Loucy (cell line): Measurements from ENCODE around the gene TMEM179.

Experiments used
- H2AFZ ChIP-seq: fragments of 200-600 bp; sonication (generic); 2 replicates; pipeline ENCODE4 v1.6.0; 2016; ENCODE audit warnings: antibody characterized with exemption, mild to moderate bottlenecking, low read length, moderate library complexity
- H3F3A ChIP-seq: fragments of 200-600 bp; 2 replicates; pipeline ENCODE4 v1.6.0; 2016; ENCODE audit warnings: antibody characterized with exemption, low read depth, mild to moderate bottlenecking
- H3K27me3 ChIP-seq: fragments of 200-600 bp; sonication (generic); 2 replicates; pipeline ENCODE4 v1.6.1; 2014; ENCODE audit warnings: low read length, mild to moderate bottlenecking; ENCODE audit not compliant: insufficient read depth, poor library complexity, severe bottlenecking
- H3K36me3 ChIP-seq: fragments of 200-600 bp; sonication (generic); 2 replicates; pipeline ENCODE4 v1.6.1; 2016; ENCODE audit warnings: low read length; ENCODE audit not compliant: insufficient read depth
- H3K4me1 ChIP-seq: fragments of 200-600 bp; sonication (generic); 2 replicates; pipeline ENCODE4 v1.5.1; 2014; ENCODE audit warnings: low read length, mild to moderate bottlenecking; ENCODE audit not compliant: insufficient read depth, poor library complexity, severe bottlenecking
- H3K4me2 ChIP-seq: fragments of 200-600 bp; sonication (generic); 2 replicates; pipeline ENCODE4 v1.6.0; 2014; ENCODE audit warnings: antibody characterized with exemption, low read length, low read depth, mild to moderate bottlenecking; ENCODE audit not compliant: poor library complexity, severe bottlenecking
- H3K4me3 ChIP-seq: fragments of 200-600 bp; sonication (generic); 2 replicates; pipeline ENCODE4 v1.5.1; 2014; ENCODE audit warnings: low read length, mild to moderate bottlenecking, mixed read lengths; ENCODE audit not compliant: poor library complexity, severe bottlenecking
- H3K79me2 ChIP-seq: fragments of 200-600 bp; sonication (generic); 2 replicates; pipeline ENCODE4 v1.6.1; 2014; ENCODE audit warnings: low read length; ENCODE audit not compliant: insufficient read depth
- H3K9ac ChIP-seq: fragments of 200-600 bp; sonication (generic); 2 replicates; pipeline ENCODE4 v1.6.0; 2014; ENCODE audit warnings: mild to moderate bottlenecking, low read depth, low read length, moderate library complexity; ENCODE audit not compliant: poor library complexity, severe bottlenecking
- H3K9me2 ChIP-seq: fragments of 200-600 bp; sonication (generic); replicated peaks from 2 replicates; pipeline ENCODE4 v1.6.1; 2016; ENCODE audit warnings: low read depth, low read length, mixed read lengths
- H3K9me3 ChIP-seq: fragments of 200-600 bp; sonication (generic); 2 replicates; pipeline ENCODE4 v1.6.1; 2014; ENCODE audit warnings: mild to moderate bottlenecking, antibody characterized with exemption, low read length, low read depth; ENCODE audit not compliant: insufficient read depth
- H4K20me1 ChIP-seq: fragments of 200-600 bp; sonication (generic); 2 replicates; pipeline ENCODE4 v1.6.0; 2014; ENCODE audit warnings: antibody characterized with exemption, low read length, mild to moderate bottlenecking; ENCODE audit not compliant: insufficient read depth, poor library complexity, severe bottlenecking
- EZH2phosphoT487 ChIP-seq: fragments of 200-600 bp; IDR thresholded peaks from 2 replicates; pipeline ENCODE4 v1.6.1; 2018; ENCODE audit warnings: antibody characterized with exemption, mild to moderate bottlenecking, moderate library complexity, borderline replicate concordance
- TF ChIP-seq, protein P1 (sequence below): fragments of 200-600 bp; sonication (generic); conservative IDR thresholded peaks from 2 replicates; pipeline ENCODE4 v1.5.1; 2014; ENCODE audit warnings: mild to moderate bottlenecking, antibody characterized with exemption, low read length

The TMEM179 gene

GRCh38 chr14:104650057-104650980, 45.7 kb upstream of the TMEM179 start:
- H3K4me3 ChIP-seq, result no peak overlapping the region
- no peaks in the 10 kb centered on the region for H3K36me3 ChIP-seq
- no peaks in the 10 kb centered on the region for H3K4me1 ChIP-seq

GRCh38 chr14:104647467-104648043, 43.0 kb upstream of the TMEM179 start:
- Histone ChIP-seq H3K27me3 (no peaks in the 10 kb centered on the region), H3K9ac (no peak overlapping the region), H3K4me3 (no peak overlapping the region), H3K9me3 (peaks cover 1% of the 10 kb centered on the region; the same call in 1 of the 2 replicates), H3F3A (no peaks in the 10 kb centered on the region), H3K9me2 (no peaks in the 10 kb centered on the region), H3K36me3 (no peaks in the 10 kb centered on the region), H4K20me1 (no peaks in the 10 kb centered on the region), H3K4me1 (no peaks in the 10 kb centered on the region), H3K79me2 (no peaks in the 10 kb centered on the region), H2AFZ (0 out of 2 replicates have a peak overlapping the region, but pooled peaks have one; percentile 43), H3K4me2 (no peak overlapping the region)
- TF ChIP-seq, protein P1, sequence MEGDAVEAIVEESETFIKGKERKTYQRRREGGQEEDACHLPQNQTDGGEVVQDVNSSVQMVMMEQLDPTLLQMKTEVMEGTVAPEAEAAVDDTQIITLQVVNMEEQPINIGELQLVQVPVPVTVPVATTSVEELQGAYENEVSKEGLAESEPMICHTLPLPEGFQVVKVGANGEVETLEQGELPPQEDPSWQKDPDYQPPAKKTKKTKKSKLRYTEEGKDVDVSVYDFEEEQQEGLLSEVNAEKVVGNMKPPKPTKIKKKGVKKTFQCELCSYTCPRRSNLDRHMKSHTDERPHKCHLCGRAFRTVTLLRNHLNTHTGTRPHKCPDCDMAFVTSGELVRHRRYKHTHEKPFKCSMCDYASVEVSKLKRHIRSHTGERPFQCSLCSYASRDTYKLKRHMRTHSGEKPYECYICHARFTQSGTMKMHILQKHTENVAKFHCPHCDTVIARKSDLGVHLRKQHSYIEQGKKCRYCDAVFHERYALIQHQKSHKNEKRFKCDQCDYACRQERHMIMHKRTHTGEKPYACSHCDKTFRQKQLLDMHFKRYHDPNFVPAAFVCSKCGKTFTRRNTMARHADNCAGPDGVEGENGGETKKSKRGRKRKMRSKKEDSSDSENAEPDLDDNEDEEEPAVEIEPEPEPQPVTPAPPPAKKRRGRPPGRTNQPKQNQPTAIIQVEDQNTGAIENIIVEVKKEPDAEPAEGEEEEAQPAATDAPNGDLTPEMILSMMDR, result no peak
- no peak for TF ChIP-seq EZH2phosphoT487

More at GRCh38 chr14:104650057-104650980, 45.7 kb upstream of the TMEM179 start:
- no peaks in the 10 kb centered on the region for H3K27me3 ChIP-seq
- TF ChIP-seq EZH2phosphoT487, result no peak
- TF ChIP-seq, protein P1, result peak; percentile 99
- H3K79me2 ChIP-seq, result no peaks in the 10 kb centered on the region
- peaks cover 10% of the 10 kb centered on the region; the same call in 1 of the 2 replicates for H3K9me3 ChIP-seq
- no peaks in the 10 kb centered on the region for H3F3A ChIP-seq
- peak overlapping the region; percentile 27; the same call in 1 of the 2 replicates for H2AFZ ChIP-seq
- H3K9ac ChIP-seq, result no peak overlapping the region
- H4K20me1 ChIP-seq, result no peaks in the 10 kb centered on the region
- no peaks in the 10 kb centered on the region for H3K9me2 ChIP-seq
- H3K4me2 ChIP-seq, result no peak overlapping the region

- Histone ChIP-seq H3K4me1 (no peaks in the 10 kb centered on the region), H3K79me2 (no peaks in the 10 kb centered on the region), H4K20me1 (no peaks in the 10 kb centered on the region), H2AFZ (no peak overlapping the region), H3K36me3 (no peaks in the 10 kb centered on the region), H3K9me3 (no peaks in the 10 kb centered on the region), H3K27me3 (no peaks in the 10 kb centered on the region), H3K9me2 (no peaks in the 10 kb centered on the region), H3K4me2 (no peak overlapping the region), H3K9ac (no peak overlapping the region), H3F3A (no peaks in the 10 kb centered on the region), H3K4me3 (no peak overlapping the region)
- TF ChIP-seq, protein P1, result no peak
Measured at GRCh38 chr14:104644656-104645378, 40.2 kb upstream of the TMEM179 start.
